WTC11 (cell line): ENCODE data around the gene PIM1. TPM values are rescaled to one million over a fixed set of nuclear protein-coding genes. Genes with fewer than 3 reads are reported as not detected.

Experiments
- ATF3 ChIP-seq: sonication (generic); formaldehyde crosslinking; conservative IDR thresholded peaks from 2 replicates; pipeline ENCODE4 v1.8.1; 2022; ENCODE audit warnings: mild to moderate bottlenecking, missing genetic modification reagents
- ATF6 ChIP-seq: sonication (generic); formaldehyde crosslinking; IDR thresholded peaks from 2 replicates; pipeline ENCODE4 v1.8.1; 2023; ENCODE audit warnings: mild to moderate bottlenecking, missing genetic modification reagents
- ERG ChIP-seq: fragments of 250-450 bp; sonication (Bioruptor Pico); IDR thresholded peaks from 2 replicates; pipeline ENCODE4 v1.8.0; 2021; ENCODE audit warnings: mild to moderate bottlenecking
- HMGXB4 ChIP-seq: sonication (generic); formaldehyde crosslinking; IDR thresholded peaks from 2 replicates; pipeline ENCODE4 v1.8.1; 2023; ENCODE audit warnings: mild to moderate bottlenecking, moderate library complexity, missing genetic modification reagents
- IRF1 ChIP-seq: sonication (generic); formaldehyde crosslinking; IDR thresholded peaks from 2 replicates; pipeline ENCODE4 v1.8.0; 2023; ENCODE audit warnings: missing genetic modification reagents
- MAX ChIP-seq: sonication (generic); formaldehyde crosslinking; IDR thresholded peaks from 2 replicates; pipeline ENCODE4 v1.8.0; 2022; ENCODE audit warnings: mild to moderate bottlenecking, missing genetic modification reagents
- MXD4 ChIP-seq: fragments of 250-450 bp; sonication (Bioruptor Pico); IDR thresholded peaks from 2 replicates; pipeline ENCODE4 v1.8.0; 2021; ENCODE audit warnings: mild to moderate bottlenecking, moderate library complexity, borderline replicate concordance
- NFYB ChIP-seq: sonication (generic); formaldehyde crosslinking; conservative IDR thresholded peaks from 2 replicates; pipeline ENCODE4 v1.8.0; 2022; ENCODE audit warnings: low read depth, missing genetic modification reagents
- NR2C2 ChIP-seq: sonication (generic); formaldehyde crosslinking; IDR thresholded peaks from 2 replicates; pipeline ENCODE4 v1.8.0; 2022; ENCODE audit warnings: mild to moderate bottlenecking, missing genetic modification reagents
- STAT6 ChIP-seq: sonication (generic); formaldehyde crosslinking; conservative IDR thresholded peaks from 2 replicates; pipeline ENCODE4 v1.8.1; 2023; ENCODE audit warnings: mild to moderate bottlenecking, low read depth, missing genetic modification reagents, moderate library complexity
- TEAD1 ChIP-seq: sonication (generic); formaldehyde crosslinking; IDR thresholded peaks from 2 replicates; pipeline ENCODE4 v1.8.0; 2022; ENCODE audit warnings: mild to moderate bottlenecking, missing genetic modification reagents
- TEAD4 ChIP-seq: sonication (generic); formaldehyde crosslinking; IDR thresholded peaks from 2 replicates; pipeline ENCODE4 v1.8.0; 2022; ENCODE audit warnings: mild to moderate bottlenecking, missing genetic modification reagents
- USF2 ChIP-seq: sonication (generic); formaldehyde crosslinking; IDR thresholded peaks from 2 replicates; pipeline ENCODE4 v1.8.1; 2023; ENCODE audit warnings: mild to moderate bottlenecking, missing genetic modification reagents, moderate library complexity
- ZNF138 ChIP-seq: sonication (generic); formaldehyde crosslinking; conservative IDR thresholded peaks from 2 replicates; pipeline ENCODE4 v1.8.1; 2022; ENCODE audit warnings: mild to moderate bottlenecking, moderate library complexity, missing genetic modification reagents
- ZNF263 ChIP-seq: sonication (generic); formaldehyde crosslinking; IDR thresholded peaks from 2 replicates; pipeline ENCODE4 v1.8.1; 2022; ENCODE audit warnings: low read depth, mild to moderate bottlenecking, moderate library complexity, missing genetic modification reagents
- ZNF425 ChIP-seq: fragments of 250-450 bp; sonication (Bioruptor Pico); conservative IDR thresholded peaks from 2 replicates; pipeline ENCODE4 v1.9.0; 2021; ENCODE audit warnings: mild to moderate bottlenecking
- ZNF532 ChIP-seq: fragments of 250-450 bp; sonication (Bioruptor Pico); IDR thresholded peaks from 2 replicates; pipeline ENCODE4 v1.9.0; 2021; ENCODE audit warnings: mild to moderate bottlenecking, borderline replicate concordance
- ZSCAN18 ChIP-seq: fragments of 250-450 bp; sonication (Bioruptor Pico); IDR thresholded peaks from 2 replicates; pipeline ENCODE4 v2.1.2; 2022; ENCODE audit warnings: mild to moderate bottlenecking, moderate library complexity
- total RNA-seq: library from RNA; stranded (reverse); gene quantifications from 3 replicates; pipeline ENCODE4 v1.2.3, GENCODE V29; 2021

The PIM1 gene
- total RNA-seq, 1 experiment from 2014 or later: 64.7 TPM

GRCh38 chr6:37169496-37170272 lies at the start of gene PIM1 (continued):
- TF ChIP-seq HMGXB4 (CRISPR knock-in tag) (no peak), MXD4 (no peak), ZNF263 (CRISPR knock-in tag) (no peak), TEAD1 (CRISPR knock-in tag) (no peak), NFYB (CRISPR knock-in tag) (no peak), STAT6 (CRISPR knock-in tag) (no peak), ATF3 (CRISPR knock-in tag) (no peak), USF2 (no peak), TEAD4 (CRISPR knock-in tag) (no peak), NR2C2 (CRISPR knock-in tag) (no peak), ERG (CRISPR knock-in tag) (no peak), ZNF138 (no peak), ATF6 (CRISPR knock-in tag) (no peak), ZNF532 (no peak), ZNF425 (CRISPR knock-in tag) (no peak), IRF1 (CRISPR knock-in tag) (no peak), ZSCAN18 (no peak), MAX (CRISPR knock-in tag) (peak; percentile 37; the same call in 1 of the 2 replicates)
